ENCODE data around the gene DOCK9.

Gene DOCK9

DNA sequence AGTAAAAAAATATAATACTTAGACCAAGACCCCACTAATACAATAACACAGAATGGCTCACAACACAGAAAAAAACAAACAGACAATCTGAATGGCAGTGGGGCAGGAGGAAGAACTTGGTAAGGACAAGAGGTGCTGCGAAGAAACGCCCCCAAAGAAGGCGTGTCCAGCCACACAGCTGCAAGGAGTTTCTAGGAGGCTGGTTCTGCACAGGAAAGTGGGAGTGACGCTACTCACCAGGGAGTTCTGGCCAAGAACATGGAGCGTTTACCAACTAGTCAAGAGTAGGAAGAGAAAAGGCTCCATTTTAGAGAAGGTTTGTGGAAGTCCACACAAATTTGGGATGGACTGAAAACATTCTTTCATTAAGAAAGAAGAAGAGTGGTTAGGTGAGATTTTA lies 130.1 kb downstream of the DOCK9 start:
- no peak for DNase-seq
- Histone ChIP-seq H2AFZ (ENCODE audit: low read length) (no peak overlapping the region), H3K9ac (ENCODE audit: low read length) (no peak overlapping the region), H3K9me3 (replicated peaks; ENCODE audit: insufficient read depth, low read length) (no peaks in the 10 kb centered on the region), H4K20me1 (ENCODE audit: insufficient read depth, low read length) (no peaks in the 10 kb centered on the region), H3K36me3 (replicated peaks; ENCODE audit: insufficient read depth, low read length) (no peaks in the 10 kb centered on the region), H3K9me2 (replicated peaks; ENCODE audit: insufficient read depth, low read length) (no peaks in the 10 kb centered on the region), H3K4me1 (ENCODE audit: low read length) (peaks cover 3% of the 10 kb centered on the region; the same call in 1 of the 2 replicates), H3K4me2 (ENCODE audit: low read depth, low read length) (no peak overlapping the region), H3K27ac (ENCODE audit: low read length) (no peak overlapping the region), H3K27me3 (replicated peaks; ENCODE audit: insufficient read depth, low read length) (no peaks in the 10 kb centered on the region), H3F3A (ENCODE audit: insufficient read depth, low read length) (no peaks in the 10 kb centered on the region), H3K4me3 (ENCODE audit: low read length) (no peak overlapping the region), H3K79me2 (ENCODE audit: low read length) (no peaks in the 10 kb centered on the region)
- TF ChIP-seq EZH2phosphoT487 (IDR thresholded peaks at IDR 0.05; ENCODE audit: low read length) (no peak), EZH2 (optimal IDR thresholded peaks at IDR 0.05; ENCODE audit: low read depth, low read length) (no peak)
- TF ChIP-seq, protein P1, sequence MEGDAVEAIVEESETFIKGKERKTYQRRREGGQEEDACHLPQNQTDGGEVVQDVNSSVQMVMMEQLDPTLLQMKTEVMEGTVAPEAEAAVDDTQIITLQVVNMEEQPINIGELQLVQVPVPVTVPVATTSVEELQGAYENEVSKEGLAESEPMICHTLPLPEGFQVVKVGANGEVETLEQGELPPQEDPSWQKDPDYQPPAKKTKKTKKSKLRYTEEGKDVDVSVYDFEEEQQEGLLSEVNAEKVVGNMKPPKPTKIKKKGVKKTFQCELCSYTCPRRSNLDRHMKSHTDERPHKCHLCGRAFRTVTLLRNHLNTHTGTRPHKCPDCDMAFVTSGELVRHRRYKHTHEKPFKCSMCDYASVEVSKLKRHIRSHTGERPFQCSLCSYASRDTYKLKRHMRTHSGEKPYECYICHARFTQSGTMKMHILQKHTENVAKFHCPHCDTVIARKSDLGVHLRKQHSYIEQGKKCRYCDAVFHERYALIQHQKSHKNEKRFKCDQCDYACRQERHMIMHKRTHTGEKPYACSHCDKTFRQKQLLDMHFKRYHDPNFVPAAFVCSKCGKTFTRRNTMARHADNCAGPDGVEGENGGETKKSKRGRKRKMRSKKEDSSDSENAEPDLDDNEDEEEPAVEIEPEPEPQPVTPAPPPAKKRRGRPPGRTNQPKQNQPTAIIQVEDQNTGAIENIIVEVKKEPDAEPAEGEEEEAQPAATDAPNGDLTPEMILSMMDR (IDR thresholded peaks at IDR 0.05; ENCODE audit: low read length), result no peak

DNA sequence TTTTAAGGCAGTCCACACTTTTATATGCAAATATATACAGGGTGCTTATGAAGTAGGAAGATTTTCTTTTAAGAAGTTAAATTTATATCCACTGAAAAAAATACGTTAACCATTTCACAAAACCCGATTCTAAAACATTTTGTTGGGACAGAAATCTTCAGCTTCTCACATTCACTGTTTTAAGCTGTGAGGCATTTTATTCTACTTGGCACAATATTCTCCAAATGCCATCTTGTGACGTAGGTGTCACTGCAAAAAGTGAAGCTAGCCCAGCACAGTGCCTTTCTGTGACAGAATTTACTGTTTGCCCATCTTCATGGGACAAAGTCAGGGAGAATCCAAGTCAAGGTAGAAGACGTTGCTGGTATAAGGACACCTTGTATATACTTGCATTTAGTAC lies 130.9 kb downstream of the DOCK9 start:
- Histone ChIP-seq H2AFZ (ENCODE audit: low read length) (no peak overlapping the region), H3K36me3 (replicated peaks; ENCODE audit: insufficient read depth, low read length) (no peaks in the 10 kb centered on the region)
- DNase-seq, result no peak

DNA sequence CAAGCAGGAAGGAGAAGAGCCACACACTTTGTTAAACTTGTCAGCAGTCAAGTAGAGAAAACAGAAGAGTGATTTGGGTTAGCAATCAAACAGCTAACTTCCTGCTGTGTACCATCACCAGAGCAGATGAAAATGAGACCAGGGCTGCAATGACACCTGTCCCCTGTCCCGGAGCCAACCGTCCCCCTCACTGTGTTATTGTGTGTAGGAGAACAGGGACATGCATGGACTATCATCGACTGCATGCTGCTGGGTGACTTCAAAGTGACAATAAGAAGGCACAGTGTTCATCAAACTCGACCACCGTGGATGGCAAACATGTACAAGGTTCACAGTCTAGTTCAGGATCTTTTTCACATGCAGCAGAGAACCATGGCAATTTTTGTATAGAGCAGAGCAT lies 131.3 kb downstream of the DOCK9 start:
- H3K36me3 ChIP-seq (replicated peaks; ENCODE audit: insufficient read depth, low read length), result no peaks in the 10 kb centered on the region
- no peaks in the 10 kb centered on the region for H3K79me2 ChIP-seq (ENCODE audit: low read length)
- no peak for DNase-seq
- H3K4me3 ChIP-seq (ENCODE audit: low read length), result no peak overlapping the region
- no peaks in the 10 kb centered on the region for H3K27me3 ChIP-seq (replicated peaks; ENCODE audit: insufficient read depth, low read length)
- no peaks in the 10 kb centered on the region for H3K9me2 ChIP-seq (replicated peaks; ENCODE audit: insufficient read depth, low read length)
- H3K9ac ChIP-seq (ENCODE audit: low read length), result no peak overlapping the region
- no peak overlapping the region for H3K4me2 ChIP-seq (ENCODE audit: low read depth, low read length)
- no peaks in the 10 kb centered on the region for H3K9me3 ChIP-seq (replicated peaks; ENCODE audit: insufficient read depth, low read length)
- H4K20me1 ChIP-seq (ENCODE audit: insufficient read depth, low read length), result no peaks in the 10 kb centered on the region
- no peaks in the 10 kb centered on the region for H3K4me1 ChIP-seq (ENCODE audit: low read length)
- no peaks in the 10 kb centered on the region for H3F3A ChIP-seq (ENCODE audit: insufficient read depth, low read length)
- TF ChIP-seq EZH2phosphoT487 (IDR thresholded peaks at IDR 0.05; ENCODE audit: low read length), result no peak
- TF ChIP-seq, protein P1 (IDR thresholded peaks at IDR 0.05; ENCODE audit: low read length), result no peak
- no peak for TF ChIP-seq EZH2 (optimal IDR thresholded peaks at IDR 0.05; ENCODE audit: low read depth, low read length)
- no peak overlapping the region for H2AFZ ChIP-seq (ENCODE audit: low read length)
- no peak overlapping the region for H3K27ac ChIP-seq (ENCODE audit: low read length)

More for the DNA sequence above, 130.9 kb downstream of the DOCK9 start:
- H3K4me3 ChIP-seq (ENCODE audit: low read length), result no peak overlapping the region
- H3K4me1 ChIP-seq (ENCODE audit: low read length), result no peaks in the 10 kb centered on the region
- no peaks in the 10 kb centered on the region for H3K79me2 ChIP-seq (ENCODE audit: low read length)
- TF ChIP-seq, protein P1 (IDR thresholded peaks at IDR 0.05; ENCODE audit: low read length), result no peak
- no peak for TF ChIP-seq EZH2 (optimal IDR thresholded peaks at IDR 0.05; ENCODE audit: low read depth, low read length)
- TF ChIP-seq EZH2phosphoT487 (IDR thresholded peaks at IDR 0.05; ENCODE audit: low read length), result no peak
- no peaks in the 10 kb centered on the region for H3F3A ChIP-seq (ENCODE audit: insufficient read depth, low read length)
- H3K27me3 ChIP-seq (replicated peaks; ENCODE audit: insufficient read depth, low read length), result no peaks in the 10 kb centered on the region
- no peaks in the 10 kb centered on the region for H3K9me3 ChIP-seq (replicated peaks; ENCODE audit: insufficient read depth, low read length)
- no peaks in the 10 kb centered on the region for H3K9me2 ChIP-seq (replicated peaks; ENCODE audit: insufficient read depth, low read length)
- H4K20me1 ChIP-seq (ENCODE audit: insufficient read depth, low read length), result no peaks in the 10 kb centered on the region
- no peak overlapping the region for H3K4me2 ChIP-seq (ENCODE audit: low read depth, low read length)
- H3K27ac ChIP-seq (ENCODE audit: low read length), result no peak overlapping the region
- no peak overlapping the region for H3K9ac ChIP-seq (ENCODE audit: low read length)
